Measurements from ENCODE around the gene PILRA. TPM values are rescaled to one million over a fixed set of nuclear protein-coding genes. Genes with fewer than 3 reads are reported as not detected.

The PILRA gene
- 0.18 and 0.28 TPM in 2 replicates for total RNA-seq

DNA sequence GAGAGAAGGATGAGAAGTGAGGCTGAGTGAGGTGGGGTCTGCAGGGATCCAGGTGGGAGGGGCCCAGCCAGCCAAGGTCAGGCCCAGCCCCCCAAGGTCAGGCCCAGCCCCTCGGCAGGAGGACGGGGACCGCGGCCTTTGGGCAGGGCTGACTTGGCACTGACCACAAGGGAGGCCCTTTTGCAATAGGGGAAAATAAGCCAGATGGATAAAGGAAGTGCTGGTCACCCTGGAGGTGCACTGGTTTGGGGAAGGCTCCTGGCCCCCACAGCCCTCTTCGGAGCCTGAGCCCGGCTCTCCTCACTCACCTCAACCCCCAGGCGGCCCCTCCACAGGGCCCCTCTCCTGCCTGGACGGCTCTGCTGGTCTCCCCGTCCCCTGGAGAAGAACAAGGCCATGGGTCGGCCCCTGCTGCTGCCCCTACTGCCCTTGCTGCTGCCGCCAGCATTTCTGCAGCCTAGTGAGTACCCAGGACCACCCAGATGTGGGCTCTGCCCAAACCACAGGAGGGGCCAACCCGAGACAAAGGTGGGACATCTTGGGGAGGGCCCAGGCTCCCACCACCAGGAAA, at the start of gene PILRA:
Gene PILRA (plus strand): TSS at position 227 of the 571 bp plus-strand sequence. CDS start 170 bp downstream, at position 397.

DNA sequence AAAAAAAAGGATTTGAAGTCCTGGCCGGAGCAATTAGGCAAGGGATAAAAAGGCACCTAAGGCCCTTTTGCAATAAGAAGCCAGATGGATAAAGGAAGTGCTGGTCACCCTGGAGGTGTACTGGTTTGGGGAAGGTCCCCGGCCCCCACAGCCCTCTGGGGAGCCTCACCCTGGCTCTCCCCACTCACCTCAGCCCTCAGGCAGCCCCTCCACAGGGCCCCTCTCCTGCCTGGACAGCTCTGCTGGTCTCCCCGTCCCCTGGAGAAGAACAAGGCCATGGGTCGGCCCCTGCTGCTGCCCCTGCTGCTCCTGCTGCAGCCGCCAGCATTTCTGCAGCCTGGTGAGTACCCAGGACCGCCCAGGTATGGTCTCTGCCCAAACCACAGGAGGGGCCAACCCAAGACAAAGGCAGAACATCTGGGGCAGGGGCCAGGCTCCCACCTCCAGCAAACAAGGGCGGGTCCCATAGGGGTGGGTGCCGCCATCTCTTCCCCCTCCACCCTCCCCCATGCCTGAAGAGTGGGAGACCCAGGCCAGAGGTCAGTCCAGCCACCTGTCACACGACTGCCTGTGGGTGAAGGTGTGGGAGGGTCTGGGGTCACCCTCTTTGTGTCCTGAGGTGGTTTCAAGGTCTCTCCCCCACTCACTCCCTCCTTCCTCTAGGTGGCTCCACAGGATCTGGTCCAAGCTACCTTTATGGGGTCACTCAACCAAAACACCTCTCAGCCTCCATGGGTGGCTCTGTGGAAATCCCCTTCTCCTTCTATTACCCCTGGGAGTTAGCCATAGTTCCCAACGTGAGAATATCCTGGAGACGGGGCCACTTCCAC, 15.0 kb upstream of the PILRA start, which contains the start of gene PILRB:
Gene PILRB (plus strand): TSS at position 91 of the 830 bp plus-strand sequence. CDS start 186 bp downstream, at position 277.

DNA sequence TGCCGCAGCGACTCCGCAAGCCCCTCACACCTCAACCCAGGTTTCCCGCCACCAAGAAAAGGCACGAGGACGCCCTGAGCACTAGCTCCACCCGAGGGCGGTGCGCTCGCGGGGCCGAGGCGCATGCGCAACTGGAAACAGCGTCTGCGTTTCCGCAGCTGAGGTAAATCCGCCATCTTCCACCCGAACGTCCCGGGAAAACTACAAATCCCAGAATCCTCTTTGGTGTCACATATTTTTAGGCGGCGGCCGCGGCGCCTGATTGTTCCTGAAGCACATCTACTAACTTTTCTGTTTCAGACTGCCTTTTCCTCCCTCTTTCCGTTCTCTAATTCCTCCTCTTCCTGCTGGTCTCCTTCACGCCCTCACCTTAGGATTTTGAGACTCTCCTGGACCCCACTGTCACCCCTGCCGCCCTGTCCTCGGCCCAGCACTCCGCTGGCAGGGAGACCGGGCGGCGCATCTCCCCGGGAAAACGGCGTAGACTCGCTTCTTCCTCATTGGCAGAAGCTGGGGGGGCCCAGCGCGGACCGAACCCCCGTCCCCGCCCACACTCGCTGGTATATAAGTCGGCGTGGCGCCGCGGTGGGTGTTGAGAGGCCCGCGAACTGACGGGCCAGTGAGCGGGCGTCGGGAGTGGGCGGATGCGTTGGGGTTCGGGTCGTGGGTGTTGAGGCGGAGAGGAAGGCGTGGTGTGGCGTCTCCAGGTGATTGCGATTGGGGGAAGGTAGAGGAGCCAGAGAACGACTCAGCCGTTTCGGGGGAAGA, 55.1 kb downstream of the PILRA start, which contains the start of gene ZCWPW1:
Gene ZCWPW1 (minus strand): TSS at position 505 of the 768 bp plus-strand sequence. CDS start 8,054 bp downstream, outside the sequence.

DNA sequence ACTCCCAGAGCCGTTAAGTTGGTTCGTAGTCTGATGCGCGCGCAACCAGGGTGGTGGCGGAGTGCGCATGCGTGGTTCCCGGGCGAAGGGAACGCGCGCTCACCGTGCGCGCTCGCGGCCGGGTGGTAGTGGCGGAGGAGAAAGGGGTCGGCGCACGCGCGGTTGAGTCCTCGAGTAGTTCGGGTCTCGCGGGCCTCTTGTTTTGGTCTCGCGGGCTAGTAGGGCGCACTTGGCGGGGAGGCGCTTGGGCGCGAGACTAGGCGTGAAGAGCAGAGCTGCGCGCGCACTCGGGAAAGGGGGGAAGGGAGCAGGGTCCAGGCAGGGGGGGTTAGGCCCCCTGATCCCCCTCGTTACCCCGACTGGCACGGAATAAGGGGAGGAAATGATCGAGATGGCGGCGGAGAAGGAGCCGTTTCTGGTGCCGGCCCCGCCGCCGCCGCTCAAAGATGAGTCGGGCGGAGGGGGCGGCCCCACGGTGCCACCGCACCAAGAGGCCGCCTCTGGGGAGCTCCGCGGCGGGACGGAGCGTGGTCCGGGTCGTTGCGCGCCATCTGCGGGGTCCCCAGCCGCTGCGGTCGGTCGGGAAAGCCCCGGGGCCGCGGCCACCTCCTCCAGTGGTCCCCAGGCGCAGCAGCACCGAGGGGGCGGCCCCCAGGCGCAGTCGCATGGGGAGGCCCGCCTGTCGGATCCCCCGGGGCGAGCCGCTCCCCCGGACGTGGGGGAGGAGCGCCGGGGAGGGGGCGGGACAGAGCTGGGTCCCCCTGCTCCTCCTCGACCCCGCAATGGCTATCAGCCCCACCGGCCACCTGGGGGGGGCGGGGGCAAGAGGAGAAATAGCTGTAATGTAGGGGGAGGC, 56.6 kb downstream of the PILRA start, which contains the start of gene MEPCE:
Gene MEPCE (plus strand): TSS at position 195 of the 856 bp plus-strand sequence. CDS start 188 bp downstream, at position 383.

Other genes with a start within 250 kb of the PILRA start
- gene MBLAC1, start 246.5 kb upstream of the PILRA start, total RNA-seq, result 2.4 and 2.5 TPM in 2 replicates
- 90.4 and 133 TPM in 2 replicates for gene LAMTOR4, start 224.6 kb upstream of the PILRA start, total RNA-seq
- gene TRAPPC14, start 214.8 kb upstream of the PILRA start, total RNA-seq, result 5.8 and 10.4 TPM in 2 replicates
- 1.8 and 2.4 TPM in 2 replicates for gene GAL3ST4, start 204.9 kb upstream of the PILRA start, total RNA-seq
- 0.85 and 1.1 TPM in 2 replicates for gene GPC2, start 196.1 kb upstream of the PILRA start, total RNA-seq
- 0.28 TPM in 2 replicates for gene STAG3, start 195.6 kb upstream of the PILRA start, total RNA-seq
- not detected in 2 replicates for gene PVRIG, start 153.5 kb upstream of the PILRA start, total RNA-seq
- gene SPDYE3, start 65.8 kb upstream of the PILRA start, total RNA-seq, result not detected in 2 replicates
- gene PILRB, start 15.4 kb upstream of the PILRA start, total RNA-seq, result 3.7 and 6.6 TPM in 2 replicates
- 1.6 and 2.8 TPM in 2 replicates for gene ZCWPW1, start 55.2 kb downstream of the PILRA start, total RNA-seq
- gene MEPCE, start 56.3 kb downstream of the PILRA start, total RNA-seq, result 21.6 and 28.8 TPM in 2 replicates
- gene PPP1R35, start 63.0 kb downstream of the PILRA start, total RNA-seq, result 9.7 and 13.7 TPM in 2 replicates
- 0.14 and 0.28 TPM in 2 replicates for gene SPACDR, start 90.8 kb downstream of the PILRA start, total RNA-seq
- 12.1 and 15.0 TPM in 2 replicates for gene TSC22D4, start 105.7 kb downstream of the PILRA start, total RNA-seq
- 0.14 and 0.74 TPM in 2 replicates for gene NYAP1, start 110.4 kb downstream of the PILRA start, total RNA-seq
- 2.4 and 3.0 TPM in 2 replicates for gene AGFG2, start 165.7 kb downstream of the PILRA start, total RNA-seq
- not detected in 2 replicates for gene SAP25, start 200.4 kb downstream of the PILRA start, total RNA-seq
- 5.3 and 7.3 TPM in 2 replicates for gene LRCH4, start 212.6 kb downstream of the PILRA start, total RNA-seq
- 0.28 and 0.37 TPM in 2 replicates for gene FBXO24, start 212.8 kb downstream of the PILRA start, total RNA-seq
- gene PCOLCE, start 228.9 kb downstream of the PILRA start, total RNA-seq, result 55.9 and 59.2 TPM in 2 replicates
- 4.1 and 4.4 TPM in 2 replicates for gene MOSPD3, start 239.1 kb downstream of the PILRA start, total RNA-seq

All from smooth muscle cell of bladder (primary cell).